Adipocyte (in vitro differentiated cells): Measurements from ENCODE around the gene C3orf70.

Experiments
- DNase-seq: peaks from one replicate; pipeline ENCODE4 v3.0.0-alpha.2; 2015; ENCODE audit warnings: low read depth
- H3K27me3 ChIP-seq: replicated peaks from 2 replicates; pipeline ENCODE4 v1.7.0; 2013; ENCODE audit warnings: mild to moderate bottlenecking, low read length, moderate library complexity; ENCODE audit not compliant: control insufficient read depth, insufficient read depth
- H3K36me3 ChIP-seq: 2 replicates; pipeline ENCODE4 v1.7.0; 2013; ENCODE audit warnings: low read length, mild to moderate bottlenecking, moderate library complexity; ENCODE audit not compliant: control insufficient read depth, insufficient read depth, severe bottlenecking
- H3K4me1 ChIP-seq: 2 replicates; pipeline ENCODE4 v1.7.0; 2013; ENCODE audit warnings: mild to moderate bottlenecking, low read length, moderate library complexity; ENCODE audit not compliant: control insufficient read depth, insufficient read depth
- H3K4me3 ChIP-seq: 2 replicates; pipeline ENCODE4 v1.7.0; 2013; ENCODE audit warnings: mild to moderate bottlenecking, low read length, moderate library complexity
- H3K9ac ChIP-seq: 2 replicates; pipeline ENCODE4 v1.7.0; 2013; ENCODE audit warnings: mild to moderate bottlenecking, low read length, moderate library complexity
- H3K9me3 ChIP-seq: 2 replicates; pipeline ENCODE4 v1.7.0; 2013; ENCODE audit warnings: mild to moderate bottlenecking, low read length, moderate library complexity; ENCODE audit not compliant: control insufficient read depth

Gene C3orf70, protein sequence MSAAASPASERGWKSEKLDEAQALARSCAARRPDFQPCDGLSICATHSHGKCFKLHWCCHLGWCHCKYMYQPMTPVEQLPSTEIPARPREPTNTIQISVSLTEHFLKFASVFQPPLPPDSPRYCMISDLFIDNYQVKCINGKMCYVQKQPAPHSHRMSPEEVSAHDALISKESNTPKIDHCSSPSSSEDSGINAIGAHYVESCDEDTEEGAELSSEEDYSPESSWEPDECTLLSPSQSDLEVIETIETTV

GRCh38 chr3:185152410-185153170 lies at the start of gene C3orf70:
Gene C3orf70 (minus strand): TSS chr3:185153060. CDS start chr3:185152823, 237 bp downstream.
- DNase-seq = peak; percentile 78
- Histone ChIP-seq H3K4me3 (peak within 1 kb of the TSS; percentile 87), H3K36me3 (no peaks in the 10 kb centered on the region), H3K27me3 (peaks cover 7% of the 10 kb centered on the region), H3K9me3 (no peaks in the 10 kb centered on the region), H3K9ac (peak within 1 kb of the TSS; percentile 77), H3K4me1 (peaks cover 24% of the 10 kb centered on the region)

DNA sequence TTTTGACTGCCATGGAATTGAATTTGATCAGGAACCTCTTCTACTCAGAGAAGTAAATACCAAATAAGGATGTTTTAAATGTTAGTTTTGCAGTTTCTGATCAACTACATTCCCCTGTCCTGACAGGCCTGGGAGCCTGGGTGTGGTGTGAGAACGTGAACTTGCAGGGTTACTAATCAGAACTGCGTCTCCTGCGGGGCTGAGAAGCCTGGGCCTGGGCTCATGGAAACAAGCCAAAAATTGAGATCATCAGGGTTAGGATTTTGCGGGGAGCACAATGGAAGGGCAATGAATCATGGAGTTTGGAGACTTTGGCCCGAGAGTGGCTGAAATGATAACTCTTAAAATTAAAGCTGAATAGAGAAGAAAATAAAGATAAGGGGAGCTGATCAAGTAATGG lies 47.8 kb upstream of the C3orf70 start:
- H3K9me3 ChIP-seq = no peaks in the 10 kb centered on the region
- H3K9ac ChIP-seq = peak overlapping the region; percentile 54
- no peaks in the 10 kb centered on the region for H3K27me3 ChIP-seq
- peak; percentile 37 for DNase-seq
- H3K4me3 ChIP-seq = no peak overlapping the region
- H3K36me3 ChIP-seq = peaks cover 8% of the 10 kb centered on the region
- H3K4me1 ChIP-seq = peaks cover 7% of the 10 kb centered on the region

DNA sequence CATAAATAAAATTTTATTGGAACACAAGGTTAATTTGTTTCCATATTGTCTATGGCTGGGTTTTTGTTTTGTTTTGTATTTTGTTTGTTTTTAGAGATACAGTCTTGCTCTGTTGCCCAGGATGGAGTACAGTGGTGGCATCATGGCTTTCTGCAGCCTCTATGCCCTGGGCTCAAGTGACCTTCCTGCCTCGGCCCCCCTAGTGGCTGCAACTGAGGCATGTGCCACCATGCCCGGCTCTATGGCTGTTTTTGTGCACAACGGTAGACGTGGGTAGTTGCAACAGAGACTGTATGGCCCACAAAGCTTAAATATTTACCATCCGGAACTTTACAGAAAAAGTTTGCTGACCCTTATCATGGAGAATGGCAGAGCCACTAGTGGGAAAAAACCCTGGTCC lies 46.8 kb upstream of the C3orf70 start:
- H3K4me3 ChIP-seq = no peak overlapping the region
- no peaks in the 10 kb centered on the region for H3K9me3 ChIP-seq
- DNase-seq = no peak

DNA sequence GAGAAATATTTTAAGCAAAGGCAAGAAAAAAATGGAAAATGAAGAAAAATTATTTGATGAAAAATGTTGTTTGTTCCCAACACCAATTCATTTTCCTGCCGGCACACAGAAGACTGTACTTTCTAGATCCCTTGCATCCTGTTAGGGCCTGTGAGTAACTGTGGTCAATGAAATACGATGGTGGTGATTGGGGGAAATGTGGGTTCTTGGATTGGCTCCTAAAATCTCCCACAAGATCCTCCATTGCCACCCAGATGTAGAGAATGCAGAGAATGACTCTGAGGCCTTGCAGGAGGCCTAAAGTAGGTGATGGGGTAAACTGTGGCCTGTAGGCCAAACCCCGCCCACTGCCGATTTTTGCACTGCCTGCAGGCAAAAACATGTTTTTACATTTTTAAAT lies 46.3 kb upstream of the C3orf70 start:
- no peak for DNase-seq
- no peaks in the 10 kb centered on the region for H3K9me3 ChIP-seq
- no peak overlapping the region for H3K9ac ChIP-seq
- H3K4me1 ChIP-seq = peaks cover 7% of the 10 kb centered on the region
- no peak overlapping the region for H3K4me3 ChIP-seq
- H3K27me3 ChIP-seq = no peaks in the 10 kb centered on the region
- H3K36me3 ChIP-seq = peaks cover 4% of the 10 kb centered on the region

More for the DNA sequence above, 46.8 kb upstream of the C3orf70 start:
- H3K9ac ChIP-seq = no peak overlapping the region
- peaks cover 8% of the 10 kb centered on the region for H3K36me3 ChIP-seq
- peaks cover 7% of the 10 kb centered on the region for H3K4me1 ChIP-seq
- no peaks in the 10 kb centered on the region for H3K27me3 ChIP-seq

DNA sequence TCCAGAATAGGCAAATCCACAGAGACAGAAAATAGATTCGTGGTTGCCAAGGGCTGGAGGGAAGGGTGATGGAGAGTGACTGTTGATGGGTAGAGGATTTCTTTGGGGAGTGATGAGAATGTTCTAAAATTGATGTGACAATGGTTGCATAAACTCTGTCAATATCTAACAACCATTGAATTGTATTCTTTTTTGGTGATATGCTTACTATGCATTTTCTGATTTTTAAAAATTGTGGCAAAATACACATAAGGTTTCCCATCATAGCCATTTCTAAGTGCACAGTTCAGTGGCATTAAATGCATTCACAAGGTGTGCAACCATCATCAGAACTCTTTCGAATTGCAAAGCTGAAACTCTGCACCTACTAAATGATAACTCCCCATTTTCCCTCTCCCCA lies 44.2 kb upstream of the C3orf70 start:
- H3K4me3 ChIP-seq = no peak overlapping the region
- peaks cover 9% of the 10 kb centered on the region for H3K36me3 ChIP-seq
- H3K9ac ChIP-seq = no peak overlapping the region
- no peaks in the 10 kb centered on the region for H3K9me3 ChIP-seq
- H3K27me3 ChIP-seq = no peaks in the 10 kb centered on the region
- no peak for DNase-seq
- H3K4me1 ChIP-seq = peaks cover 7% of the 10 kb centered on the region

GRCh38 chr3:185195652-185196051 lies 42.8 kb upstream of the C3orf70 start:
- Histone ChIP-seq H3K4me3 (no peak overlapping the region), H3K9ac (no peak overlapping the region), H3K4me1 (peaks cover 4% of the 10 kb centered on the region), H3K36me3 (peaks cover 13% of the 10 kb centered on the region), H3K9me3 (no peaks in the 10 kb centered on the region), H3K27me3 (no peaks in the 10 kb centered on the region)
- no peak for DNase-seq

DNA sequence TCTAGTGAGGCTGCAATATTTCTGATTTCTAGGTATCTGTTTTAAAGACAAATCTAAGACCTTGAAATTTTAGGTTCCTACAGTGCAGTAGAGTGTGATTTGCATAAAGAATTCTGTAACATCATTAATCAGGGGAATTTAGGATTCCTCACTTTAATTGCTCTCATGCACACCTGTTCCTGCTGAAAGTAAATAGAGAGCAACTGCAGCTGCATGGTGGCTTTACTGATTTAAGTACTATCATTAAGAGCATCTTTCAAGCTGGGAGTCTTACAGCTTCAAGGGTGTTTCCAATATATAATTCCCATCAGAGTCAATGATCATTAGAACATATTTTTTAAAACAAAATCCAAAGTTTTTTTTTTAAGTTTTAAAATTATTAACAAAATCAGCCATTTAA lies 36.0 kb upstream of the C3orf70 start:
- no peaks in the 10 kb centered on the region for H3K4me1 ChIP-seq

GRCh38 chr3:185187391-185187790 lies 34.5 kb upstream of the C3orf70 start:
- DNase-seq = no peak
- H3K36me3 ChIP-seq = peaks cover 7% of the 10 kb centered on the region
- no peaks in the 10 kb centered on the region for H3K9me3 ChIP-seq
- no peak overlapping the region for H3K9ac ChIP-seq
- H3K27me3 ChIP-seq = no peaks in the 10 kb centered on the region
- H3K4me1 ChIP-seq = no peaks in the 10 kb centered on the region
- no peak overlapping the region for H3K4me3 ChIP-seq

More for the DNA sequence above, 36.0 kb upstream of the C3orf70 start:
- Histone ChIP-seq H3K9ac (no peak overlapping the region), H3K36me3 (peaks cover 13% of the 10 kb centered on the region), H3K27me3 (no peaks in the 10 kb centered on the region), H3K4me3 (no peak overlapping the region), H3K9me3 (no peaks in the 10 kb centered on the region)
- DNase-seq = no peak

DNA sequence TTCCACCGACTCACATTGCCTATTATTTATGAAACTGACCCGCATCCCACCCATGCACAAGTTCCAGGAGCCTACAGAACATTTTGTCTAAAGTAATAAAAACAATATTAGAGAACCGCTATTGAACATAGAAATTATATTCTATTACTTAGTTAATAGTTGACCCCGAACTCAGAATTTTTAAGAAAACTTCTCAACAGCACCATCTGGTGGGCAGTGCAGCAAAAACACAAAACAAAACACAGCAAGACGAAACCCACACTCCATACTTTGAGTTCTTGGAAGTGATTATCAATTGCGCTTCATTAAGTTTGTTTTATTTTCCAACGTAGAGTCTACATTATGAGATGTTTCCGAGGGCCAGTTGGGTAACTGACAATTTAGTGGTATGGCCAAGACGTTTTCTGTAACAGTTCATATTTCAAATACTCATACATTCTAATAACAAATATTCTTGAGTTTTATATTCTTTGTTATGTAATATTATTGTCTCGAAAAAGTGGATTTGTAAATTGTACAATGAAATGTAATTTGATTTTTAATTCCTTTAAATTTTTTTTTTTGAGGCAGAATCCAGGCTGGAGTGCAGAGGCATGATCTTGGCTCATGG lies 24.0 kb upstream of the C3orf70 start:
- H3K27me3 ChIP-seq = peaks cover 25% of the 10 kb centered on the region
- peak; percentile 67 for DNase-seq
- no peaks in the 10 kb centered on the region for H3K9me3 ChIP-seq
- no peak overlapping the region for H3K9ac ChIP-seq
- peaks cover 15% of the 10 kb centered on the region for H3K4me1 ChIP-seq
- H3K4me3 ChIP-seq = no peak overlapping the region
- no peaks in the 10 kb centered on the region for H3K36me3 ChIP-seq

- no peak for DNase-seq
- Histone ChIP-seq H3K27me3 (peaks cover 11% of the 10 kb centered on the region), H3K4me1 (peaks cover 15% of the 10 kb centered on the region), H3K9me3 (no peaks in the 10 kb centered on the region), H3K9ac (peak overlapping the region; percentile 59), H3K4me3 (peak overlapping the region; percentile 23), H3K36me3 (no peaks in the 10 kb centered on the region)
These were observed 22.6 kb upstream of the C3orf70 start for GRCh38 chr3:185175370-185175987.
